Iris pigment epithelial cell (primary cell): ENCODE results near the gene KCNF1.

Experiments
- DNase-seq: peaks from one replicate; pipeline ENCODE4 v3.0.0-alpha.2; 2011; ENCODE audit warnings: low read depth

Gene KCNF1

DNA sequence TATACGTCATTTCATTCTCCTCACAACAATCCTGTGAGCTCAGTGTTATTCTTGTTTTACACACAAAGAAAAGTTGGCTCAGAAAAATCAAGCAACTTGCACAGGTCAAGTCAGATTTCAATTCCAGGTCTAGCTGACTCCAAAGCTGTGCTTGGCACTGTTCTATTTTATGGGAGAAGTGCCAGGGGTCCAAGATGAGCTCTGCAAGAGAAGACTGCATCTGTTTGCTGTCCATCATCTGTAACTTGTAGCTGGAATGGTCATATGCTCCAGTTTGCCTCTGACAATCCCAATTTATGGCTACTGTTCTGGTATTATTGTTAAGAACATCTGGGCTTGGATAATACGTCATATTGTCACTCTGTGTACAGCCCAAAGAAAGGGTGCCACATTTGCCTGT lies 28.9 kb downstream of the KCNF1 start:
- no peak for DNase-seq

DNA sequence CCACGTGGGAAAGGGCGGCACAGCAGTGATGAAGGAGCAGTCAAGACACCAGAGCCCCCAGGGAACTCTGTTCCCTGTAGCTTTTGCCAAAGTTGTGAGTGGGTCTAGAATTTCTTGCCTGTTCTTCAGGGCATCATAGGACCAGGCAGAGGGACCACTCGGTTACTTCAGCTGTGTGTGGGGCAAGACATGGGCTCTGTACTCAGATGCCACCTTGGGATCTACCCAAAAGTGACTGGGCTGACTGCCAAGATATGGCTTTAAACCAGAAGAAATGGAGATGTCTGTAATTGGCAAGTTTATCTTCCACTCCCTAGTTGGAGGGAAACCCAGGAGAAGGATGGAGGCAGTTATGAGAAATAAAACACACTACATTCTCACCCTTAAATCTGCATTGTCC lies 29.6 kb downstream of the KCNF1 start:
- no peak for DNase-seq

DNA sequence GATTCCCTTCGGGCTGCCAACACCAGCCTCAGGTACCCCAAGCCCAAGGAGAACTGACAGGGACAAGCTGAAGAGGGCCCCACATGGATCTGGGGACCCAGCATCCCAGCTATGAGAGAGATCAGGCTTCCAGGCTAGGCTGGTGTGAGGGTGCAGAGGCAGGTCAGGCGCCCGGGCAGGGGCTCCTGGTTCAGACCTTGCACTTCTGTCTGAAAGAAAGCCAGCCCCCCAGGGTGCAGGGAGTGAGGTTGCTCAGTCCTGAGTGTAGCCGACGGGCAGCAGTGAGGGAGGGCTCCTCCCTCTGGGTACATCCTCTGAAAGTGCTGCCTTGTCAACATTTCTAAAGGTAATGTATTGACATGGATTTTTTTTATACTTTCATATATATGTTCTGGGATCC lies 33.1 kb downstream of the KCNF1 start:
- DNase-seq: no peak

DNA sequence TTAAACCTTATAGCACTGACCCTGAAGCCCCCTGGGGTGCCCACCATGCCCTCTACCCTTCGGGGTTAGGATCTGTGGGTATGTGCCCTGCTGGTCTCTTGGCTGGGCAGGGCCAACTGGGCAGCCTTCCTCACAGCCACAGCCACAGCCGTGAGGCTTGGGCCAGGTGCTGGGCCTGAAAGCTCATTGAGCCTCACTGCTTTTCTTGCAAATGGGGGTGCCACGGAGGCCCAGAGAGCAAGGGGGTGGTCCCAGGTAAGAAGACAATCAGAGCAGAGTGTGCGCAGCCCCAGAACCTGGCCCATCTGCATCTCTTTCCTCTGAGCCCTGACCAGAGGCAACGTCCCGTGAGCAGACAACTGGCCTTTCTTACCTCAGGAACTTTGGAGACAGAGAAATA lies 34.7 kb downstream of the KCNF1 start:
- no peak for DNase-seq

DNA sequence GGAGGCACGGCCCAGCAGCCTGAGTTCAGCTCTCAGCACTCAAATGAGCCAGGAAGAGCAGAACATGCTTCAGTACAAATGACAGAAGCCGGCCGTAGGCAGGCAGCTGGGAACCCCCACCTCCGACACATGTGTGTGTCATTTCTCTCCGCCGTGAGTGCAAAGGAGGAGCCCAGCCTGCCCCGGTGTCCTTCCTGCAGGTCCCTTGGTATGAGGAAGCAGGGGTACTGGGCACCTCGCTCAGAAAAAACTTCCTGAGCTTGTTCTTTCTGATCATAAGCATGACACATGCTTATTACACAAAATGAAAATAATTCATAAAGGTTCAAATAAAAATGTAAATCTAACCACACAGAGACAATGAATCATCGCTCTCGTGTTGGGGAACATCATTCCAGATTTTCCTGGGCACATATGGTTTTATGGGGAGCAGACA lies 35.3 kb downstream of the KCNF1 start:
- DNase-seq: peak; percentile 49

DNA sequence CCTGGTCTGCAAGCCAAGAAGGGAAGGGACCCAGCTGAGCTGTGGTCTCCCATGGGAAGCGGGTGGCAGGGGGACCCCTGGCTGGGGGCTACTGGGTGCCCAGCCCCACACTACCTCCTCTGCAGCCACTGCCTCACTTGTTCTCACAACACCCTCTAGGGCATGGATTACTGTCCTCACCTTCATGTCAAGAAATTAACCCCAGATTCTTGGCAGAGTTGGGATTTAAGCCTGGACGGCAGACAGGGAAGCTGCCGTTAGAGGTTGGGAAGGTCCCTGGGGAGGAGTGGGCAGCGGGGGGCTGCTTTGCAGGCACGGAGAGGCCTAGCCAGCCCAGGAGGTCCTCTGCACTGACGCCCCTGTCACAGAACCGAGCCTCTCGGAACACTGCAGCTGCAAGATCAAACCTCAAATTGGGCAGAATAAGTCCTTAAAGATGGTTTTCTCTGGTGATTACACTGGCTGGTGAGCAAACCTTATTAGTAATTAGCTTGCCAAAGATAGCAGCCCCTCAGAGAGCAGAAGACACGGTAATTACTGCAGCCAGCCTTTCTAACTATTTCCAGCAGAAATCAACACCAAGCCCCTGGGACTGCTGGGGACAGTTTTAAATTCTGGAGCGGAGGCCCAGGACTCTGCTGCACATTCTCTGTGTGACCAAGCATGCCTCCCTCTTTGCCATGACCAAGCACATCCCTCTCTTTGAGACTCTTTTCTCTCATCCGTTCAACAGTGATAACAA lies 35.9 kb downstream of the KCNF1 start:
- no peak for DNase-seq

DNA sequence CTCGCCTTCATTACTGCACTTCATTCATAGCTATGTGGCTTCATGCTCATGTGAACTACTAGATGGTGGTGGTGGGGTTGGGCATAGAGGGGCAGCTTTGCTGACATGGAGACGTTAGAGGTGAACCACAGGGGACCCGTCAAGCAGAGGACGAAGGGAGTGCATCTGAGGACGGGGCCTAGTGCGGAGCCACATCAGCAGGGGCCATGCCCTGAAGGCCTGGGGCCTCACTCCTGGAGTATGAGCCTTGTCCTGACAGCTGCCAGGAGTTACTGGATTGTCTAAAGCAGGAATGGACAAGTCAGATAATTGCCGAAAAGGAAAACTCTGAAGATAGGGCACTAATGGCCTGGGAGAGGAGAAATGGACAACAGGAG lies 36.4 kb downstream of the KCNF1 start:
- no peak for DNase-seq

DNA sequence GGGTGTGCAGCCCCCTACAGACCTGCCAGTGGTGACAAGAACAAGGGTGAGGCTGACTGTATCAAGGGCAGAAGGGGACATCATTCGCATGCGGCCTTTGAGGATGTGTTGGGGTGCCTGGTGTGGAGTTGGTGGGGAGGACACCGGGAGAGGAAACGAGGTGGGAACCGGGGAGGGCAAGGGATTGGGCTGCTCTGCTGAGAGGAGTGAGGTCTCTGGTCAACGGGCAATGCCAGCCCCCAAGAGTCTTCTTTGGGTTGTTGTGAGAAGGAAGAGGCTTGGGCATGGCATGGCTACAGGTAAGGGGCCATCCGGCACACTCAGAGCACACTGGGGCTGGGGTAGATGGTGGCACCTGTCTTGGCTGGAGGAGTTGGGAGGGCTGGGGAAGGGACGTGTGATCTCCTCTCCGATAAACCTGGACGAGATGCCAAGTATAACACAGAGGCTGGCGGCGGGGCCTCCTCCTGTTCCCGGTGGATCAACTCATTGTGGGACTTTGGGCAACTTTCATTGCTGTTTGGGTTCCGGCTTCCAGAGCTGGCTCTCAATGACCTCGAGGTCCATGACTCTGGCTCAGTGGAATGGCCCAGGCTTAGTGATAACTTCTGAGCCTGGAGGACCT lies 37.0 kb downstream of the KCNF1 start:
- DNase-seq: no peak

DNA sequence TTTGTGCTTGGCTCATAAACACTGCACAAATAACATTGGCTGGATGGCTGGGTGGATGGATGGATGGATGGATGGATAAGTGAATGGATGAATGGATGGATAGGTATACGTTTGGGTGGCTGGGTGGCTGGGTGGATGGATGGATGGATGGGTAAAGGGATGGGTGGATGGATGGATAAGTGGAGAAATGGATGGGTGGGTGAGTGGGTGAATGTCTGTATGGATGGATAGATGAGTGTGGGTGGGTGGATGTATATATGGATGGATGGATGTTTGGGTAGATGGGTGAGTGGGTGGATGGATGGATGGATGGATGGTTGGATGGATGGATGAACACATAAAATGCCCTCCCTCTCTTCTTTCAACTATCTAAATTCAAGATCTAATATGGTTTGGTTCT lies 38.1 kb downstream of the KCNF1 start:
- DNase-seq: no peak

DNA sequence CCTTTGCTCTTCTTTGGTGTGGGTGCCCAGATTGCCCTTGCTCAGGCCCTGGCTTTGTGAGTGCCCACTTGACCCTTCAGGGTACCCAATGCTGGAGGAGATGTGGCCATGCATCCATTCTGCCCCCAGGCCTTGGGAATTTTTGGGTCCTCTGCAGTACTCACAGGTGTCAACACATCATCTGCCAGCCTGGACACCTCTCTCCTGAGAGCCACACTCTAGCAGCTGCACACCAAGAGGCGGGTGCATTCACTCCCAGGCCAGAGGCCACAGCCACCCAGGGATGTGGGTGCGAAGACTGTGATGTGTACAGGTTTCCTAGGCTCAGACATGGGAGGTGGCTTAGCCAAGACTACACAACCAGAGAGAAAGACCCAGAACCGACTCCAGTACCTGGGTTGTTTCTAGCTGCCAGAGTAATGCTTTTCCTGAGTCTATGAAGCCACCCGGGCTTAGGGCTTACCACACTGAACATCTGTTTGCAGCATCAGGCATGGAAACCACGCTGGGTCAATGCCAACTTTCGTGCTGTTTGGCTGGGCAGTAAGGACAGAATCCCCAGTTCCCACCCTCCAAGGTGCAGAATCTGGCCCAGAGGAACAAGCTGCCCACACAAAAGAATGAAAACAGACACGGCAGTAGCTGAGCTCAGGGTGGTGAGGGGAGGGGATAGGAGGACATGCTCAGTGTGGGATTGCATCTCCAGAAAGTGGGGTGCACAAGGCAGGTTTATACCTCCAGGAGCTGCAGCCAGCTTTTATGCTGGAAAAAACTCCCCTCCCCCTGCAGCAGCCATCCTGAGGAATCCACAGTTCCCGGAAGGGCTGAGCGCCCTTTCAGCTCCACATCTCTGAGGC lies 40.1 kb downstream of the KCNF1 start:
- no peak for DNase-seq

DNA sequence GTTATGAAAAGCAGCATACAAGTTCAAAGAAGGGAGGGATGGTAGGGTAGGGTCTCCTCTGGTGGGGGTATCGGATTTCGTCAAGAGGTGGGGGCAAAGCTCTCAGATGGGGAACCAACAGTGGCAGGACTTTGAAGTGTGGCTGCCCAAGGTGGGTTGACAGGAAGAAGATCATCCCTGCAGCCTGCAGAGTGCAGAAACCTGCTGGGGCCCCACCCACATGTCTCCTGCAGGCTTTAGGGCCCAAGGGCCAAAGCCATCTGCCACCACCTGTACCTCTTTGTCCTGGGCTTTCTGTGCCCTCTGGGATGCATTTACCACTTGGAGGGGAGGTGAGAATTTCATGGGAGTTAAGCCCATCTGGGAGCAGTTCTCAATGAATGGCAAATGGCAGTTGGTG lies 42.7 kb downstream of the KCNF1 start:
- DNase-seq: no peak

DNA sequence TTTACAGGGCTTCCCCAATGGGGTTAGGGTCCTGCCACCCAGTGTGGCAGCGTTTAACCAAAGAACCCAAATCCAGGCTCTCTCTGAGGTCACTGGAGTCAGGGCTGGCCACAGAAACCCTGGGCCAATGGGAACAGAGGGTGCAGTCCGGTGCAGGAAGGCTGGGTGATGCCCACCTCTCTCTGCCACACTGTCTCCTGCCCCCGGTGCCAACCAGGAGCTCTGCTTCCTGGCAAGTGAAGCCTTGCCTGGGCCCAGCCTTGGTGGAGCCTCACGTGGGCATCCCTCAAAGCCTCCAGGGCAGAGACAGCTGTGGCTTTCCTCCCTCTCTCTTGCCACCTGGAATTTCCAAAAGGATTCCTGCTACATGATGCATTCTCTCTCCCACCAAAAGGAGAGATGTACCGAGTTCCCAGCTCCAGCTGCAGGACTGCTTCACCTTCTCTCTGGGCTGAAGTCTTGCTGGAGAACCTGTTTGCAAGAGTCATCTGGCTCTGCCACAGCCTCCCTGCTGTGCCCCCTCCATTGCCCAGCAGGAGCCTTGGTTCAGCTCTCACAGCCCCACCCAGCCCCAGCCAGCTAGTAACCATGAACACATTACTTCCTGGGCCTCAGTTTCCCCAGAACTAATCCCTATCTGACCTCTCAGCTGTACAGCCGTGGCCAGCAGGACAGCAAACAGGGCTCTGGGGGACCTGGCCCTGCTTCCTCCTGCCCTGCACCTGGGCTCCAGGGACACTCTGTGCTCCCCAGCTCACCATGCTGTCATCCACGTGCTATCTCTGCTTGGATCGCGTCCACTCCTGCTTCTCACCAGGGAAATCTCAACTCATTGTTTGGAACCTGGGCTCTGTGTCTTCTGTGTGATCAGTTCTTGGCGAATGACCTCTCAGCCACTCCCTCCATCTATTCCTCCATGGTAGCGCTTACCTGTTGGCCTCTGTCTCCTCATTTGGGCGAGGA lies 43.4 kb downstream of the KCNF1 start:
- no peak for DNase-seq

DNA sequence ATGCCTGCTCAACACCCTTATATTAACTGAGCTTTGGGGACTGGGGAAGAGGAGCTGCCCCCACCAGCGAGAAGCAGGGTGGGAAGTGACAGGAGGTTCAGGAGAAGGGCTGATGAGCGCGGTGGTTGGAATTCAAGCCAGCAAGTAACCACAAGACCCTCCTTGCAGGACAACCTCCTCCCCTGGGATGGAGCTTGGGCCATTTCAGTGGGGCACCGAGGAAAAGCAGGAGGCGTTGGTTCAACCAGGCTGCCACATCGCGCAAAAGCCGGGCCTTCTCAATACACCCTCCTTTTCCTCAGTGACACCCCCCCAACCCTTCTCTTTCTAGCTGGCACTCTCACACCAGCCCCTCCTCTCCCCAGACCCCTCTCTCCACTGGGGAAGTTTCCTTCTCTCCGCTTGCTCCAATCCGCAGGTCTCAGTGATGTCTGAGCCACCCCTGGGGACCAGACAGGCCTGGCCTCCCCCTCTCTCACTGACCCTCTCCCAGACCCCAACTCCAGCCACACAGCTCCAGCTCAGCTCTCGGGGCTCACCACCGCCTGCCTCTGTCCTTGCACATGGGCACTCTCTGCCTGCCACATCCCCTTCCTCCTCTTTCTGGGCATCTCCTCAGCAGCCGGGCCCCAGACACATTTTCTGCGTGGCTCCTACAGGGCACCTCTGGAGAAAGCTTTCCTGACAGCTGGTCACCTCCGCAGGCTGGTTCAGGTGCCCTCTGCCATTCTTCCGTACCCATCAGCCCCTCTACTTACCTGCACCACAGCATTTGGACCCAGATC lies 44.5 kb downstream of the KCNF1 start:
- DNase-seq: no peak

DNA sequence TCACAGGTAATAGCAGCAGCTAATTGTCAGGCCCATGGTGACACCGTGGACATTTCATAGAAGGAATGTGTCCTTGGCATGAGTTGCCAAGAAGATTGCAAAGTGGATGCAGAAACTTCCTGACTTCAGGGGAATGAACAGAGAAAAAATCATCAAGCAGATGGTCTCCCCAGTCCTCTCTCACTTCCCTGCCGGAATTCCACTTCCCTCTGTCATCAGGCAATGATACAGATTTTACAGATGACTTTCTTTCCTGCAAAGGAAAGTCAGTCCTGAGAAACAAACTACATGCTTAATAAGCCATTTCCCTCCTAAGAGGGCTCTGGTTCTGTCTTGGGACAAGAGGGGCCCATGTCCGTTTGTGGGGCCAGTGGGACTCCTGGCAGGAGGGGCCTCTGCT lies 45.7 kb downstream of the KCNF1 start:
- DNase-seq: no peak

DNA sequence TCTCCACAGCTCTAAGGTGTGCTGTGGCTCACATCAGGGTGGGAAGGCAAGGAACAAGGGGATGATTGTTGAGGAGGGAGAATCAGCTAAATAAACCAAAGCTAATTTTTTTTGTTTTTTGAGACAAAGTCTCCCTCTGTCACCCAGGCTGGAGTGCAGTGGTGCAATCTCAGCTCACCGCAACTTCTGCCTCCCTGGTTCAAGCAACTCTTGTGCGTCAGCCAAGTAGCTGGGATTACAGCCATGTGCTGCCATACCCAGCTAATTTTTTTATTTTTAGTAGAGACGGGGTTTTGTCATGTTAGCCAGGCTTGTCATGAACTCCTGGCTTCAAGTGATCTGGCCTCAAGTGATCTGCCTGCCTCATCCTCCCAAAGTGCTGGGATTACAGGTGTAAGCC lies 46.7 kb downstream of the KCNF1 start:
- DNase-seq: peak; percentile 10

DNA sequence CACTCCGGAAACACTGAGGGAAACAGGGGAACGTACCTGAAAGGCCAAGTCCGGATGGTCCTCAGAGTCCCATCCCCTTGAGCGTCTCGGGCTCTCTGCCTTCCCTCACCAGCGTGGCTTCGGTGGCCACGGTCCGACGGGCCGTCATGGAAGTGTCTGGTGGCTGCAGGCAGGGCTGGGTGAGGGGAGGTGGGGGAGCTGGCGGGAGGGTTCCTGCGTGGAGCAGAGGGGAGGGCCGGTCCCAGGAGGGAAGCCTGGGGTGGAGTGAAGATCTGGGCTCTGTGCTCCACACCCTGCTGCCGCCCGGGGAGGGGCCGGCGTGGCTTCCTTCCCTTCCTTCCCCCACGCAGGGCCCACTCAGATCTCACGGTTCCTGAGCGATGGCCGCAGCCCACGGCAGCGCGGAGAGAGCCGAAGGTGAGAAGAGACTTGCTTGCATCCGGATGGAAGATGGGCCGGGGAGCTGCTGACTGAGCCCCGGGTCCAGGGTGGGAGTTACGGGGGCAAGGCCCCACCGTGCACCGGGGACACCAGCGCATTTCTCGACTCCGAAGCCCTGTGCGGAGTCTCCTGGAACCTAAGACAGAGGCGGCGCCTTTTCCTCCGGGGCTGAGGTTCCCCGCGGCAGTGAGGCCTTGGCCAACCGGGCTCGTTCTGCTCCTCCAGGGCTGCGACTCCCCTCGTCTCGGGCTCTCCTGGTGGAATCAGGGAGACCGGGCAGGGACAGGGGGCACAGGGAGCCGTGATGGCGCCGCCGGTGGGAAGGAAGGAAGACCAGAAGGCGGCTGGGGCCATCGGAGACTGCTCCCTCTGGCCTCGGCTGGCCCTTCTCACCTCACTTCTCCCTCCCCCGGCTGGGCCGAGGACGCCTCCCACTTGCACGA lies 49.1 kb downstream of the KCNF1 start:
- no peak for DNase-seq

DNA sequence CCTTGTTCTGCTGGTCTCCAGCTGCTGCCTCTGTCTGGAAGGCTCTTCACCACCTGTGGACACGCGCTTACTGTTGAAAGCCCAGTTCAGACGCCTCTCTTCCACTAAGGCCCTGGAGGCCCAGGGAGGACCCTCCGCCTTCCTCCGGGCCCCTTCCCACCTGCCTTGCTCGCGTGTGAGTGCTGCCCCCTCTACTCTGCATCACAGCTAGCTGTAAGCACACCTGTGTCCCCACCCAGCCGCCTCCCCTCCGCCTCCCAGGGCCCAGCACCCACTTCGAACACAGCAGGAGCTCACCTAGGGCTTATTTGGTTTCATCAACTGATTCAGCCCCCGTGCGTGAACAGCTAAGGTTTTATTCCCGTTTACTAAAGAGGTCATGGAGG lies 49.7 kb downstream of the KCNF1 start:
- DNase-seq: no peak

DNA sequence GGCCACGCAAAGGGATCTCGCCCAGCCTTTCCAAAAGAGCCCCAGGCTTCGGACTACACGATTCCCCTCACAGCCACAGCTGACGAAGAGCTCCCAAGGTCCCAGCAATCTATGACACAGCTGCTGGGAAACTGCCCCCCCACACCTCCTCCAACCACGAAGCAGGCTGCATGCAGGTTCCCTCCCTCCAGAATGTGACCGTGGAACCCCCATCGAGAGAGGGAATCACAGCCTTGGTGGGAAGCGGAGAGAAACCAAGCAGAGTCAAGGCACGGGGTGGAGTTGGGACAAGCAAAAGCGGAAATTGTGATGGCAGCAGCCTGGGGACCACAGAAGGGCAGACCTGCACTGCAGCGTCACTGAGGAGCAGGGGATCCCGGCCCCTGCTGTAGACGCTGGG lies 50.3 kb downstream of the KCNF1 start:
- no peak for DNase-seq

DNA sequence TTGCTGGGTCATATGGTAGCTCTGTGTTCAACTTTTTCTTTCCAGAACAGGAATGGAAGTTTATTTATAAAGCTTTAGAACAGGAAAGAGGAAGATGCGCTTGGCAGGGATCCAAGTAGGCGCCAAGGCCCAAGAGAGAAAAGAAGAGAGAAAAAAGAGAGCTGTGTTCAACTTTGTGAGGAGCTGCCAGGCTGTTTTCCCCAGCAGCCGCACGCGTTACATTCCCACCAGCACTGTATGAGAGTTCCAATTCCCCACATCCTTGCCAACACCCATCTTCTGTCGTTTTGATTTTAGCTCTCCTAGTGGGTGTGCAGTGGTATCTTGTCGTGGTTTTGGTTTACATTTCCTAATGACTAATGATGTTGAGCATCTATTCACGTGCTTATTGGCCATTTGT lies 51.4 kb downstream of the KCNF1 start:
- DNase-seq: peak; percentile 44
